Suppressor macrophage (primary cell): ENCODE results near the gene AURKB.
"Not testable (repeated sequence)": the region's sequence is repeated elsewhere in the genome, so short reads cannot be mapped to it uniquely, and the experiment has no call there.

ENCODE experiments used
- DNase-seq, 4 experiments: peaks; one replicate each; pipeline ENCODE4 v3.0.0-alpha.2; 2020 to 2022
- total RNA-seq, 17 experiments: gene quantifications; one replicate each; lab custom pipeline; 2026; ENCODE audit warnings: mixed read lengths in 6 of 17, inconsistent platforms in 3 of 17; lab: John Stamatoyannopoulos, UW

Gene AURKB
- total RNA-seq = 2.8 to 23.2 (median 10.7) reads per million in 17 experiments

DNA sequence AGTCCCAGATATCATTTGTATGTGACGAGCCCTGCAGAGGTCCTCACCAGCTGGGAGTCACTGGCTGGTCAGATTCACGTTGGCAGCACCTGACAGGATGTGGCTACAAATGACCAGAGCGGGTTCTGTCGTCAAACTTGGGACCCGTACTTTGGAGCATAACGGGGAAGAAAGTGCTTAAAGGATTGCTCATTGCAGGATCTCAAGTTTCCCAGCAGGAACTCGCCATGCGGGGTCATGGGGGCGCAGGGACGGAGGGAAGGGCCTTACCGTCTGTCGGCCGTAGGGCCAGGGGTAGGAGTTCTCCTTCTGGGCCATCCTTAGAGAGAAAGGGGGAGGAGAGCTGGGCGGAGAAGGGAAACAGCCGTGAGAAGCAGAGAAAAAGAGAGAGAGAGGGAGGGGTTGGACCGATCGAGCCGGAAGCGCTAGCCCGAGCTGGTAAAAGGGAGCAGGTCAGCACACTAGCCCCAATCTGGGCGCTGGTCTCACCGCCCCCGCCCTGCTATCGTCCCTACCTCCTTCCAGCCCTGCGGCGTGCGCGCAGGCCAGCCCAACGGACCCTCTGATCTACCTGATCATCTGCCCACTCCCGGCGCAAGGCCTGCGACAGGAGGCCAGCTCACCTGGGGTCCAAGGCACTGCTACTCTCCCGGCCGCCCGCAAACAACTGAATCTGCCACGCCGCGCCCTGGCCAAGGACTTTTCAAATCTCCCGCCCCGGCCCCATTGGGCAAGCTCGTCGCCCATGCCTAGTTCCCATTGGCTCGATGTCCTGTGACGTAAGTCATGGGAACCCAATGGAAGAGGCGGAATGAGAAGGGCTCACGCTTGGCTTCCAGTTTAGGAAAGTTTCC is at the start of gene AURKB:
Gene AURKB, minus strand, starts transcription at position 669 of the 854 bp plus-strand sequence. Its CDS starts 351 bp downstream, at position 318.
- peak; percentile 96 to 98 (median 97) for DNase-seq

DNA sequence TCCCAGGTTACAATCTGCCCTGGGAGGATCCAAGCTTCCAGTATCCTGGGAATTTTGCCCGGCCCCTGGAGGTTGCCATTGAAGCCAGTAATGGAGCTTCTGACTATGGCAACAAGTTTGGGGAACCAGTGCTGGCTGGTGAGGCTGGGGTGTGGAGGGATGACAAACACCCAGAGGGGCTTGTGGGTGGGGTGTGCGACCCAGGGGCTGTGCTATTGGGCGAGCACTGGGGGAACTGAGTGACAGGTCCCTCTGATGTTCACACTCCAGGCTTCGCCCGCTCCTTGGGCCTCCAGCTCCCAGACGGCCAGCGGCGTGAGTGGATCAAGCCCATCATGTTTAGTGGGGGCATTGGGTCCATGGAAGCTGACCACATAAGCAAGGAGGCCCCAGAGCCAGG is 47.4 kb upstream of the AURKB start:
- no peak for DNase-seq

- DNase-seq = no peak
These were observed 46.3 kb upstream of the AURKB start for GRCh38 chr17:8256691-8257090.

DNA sequence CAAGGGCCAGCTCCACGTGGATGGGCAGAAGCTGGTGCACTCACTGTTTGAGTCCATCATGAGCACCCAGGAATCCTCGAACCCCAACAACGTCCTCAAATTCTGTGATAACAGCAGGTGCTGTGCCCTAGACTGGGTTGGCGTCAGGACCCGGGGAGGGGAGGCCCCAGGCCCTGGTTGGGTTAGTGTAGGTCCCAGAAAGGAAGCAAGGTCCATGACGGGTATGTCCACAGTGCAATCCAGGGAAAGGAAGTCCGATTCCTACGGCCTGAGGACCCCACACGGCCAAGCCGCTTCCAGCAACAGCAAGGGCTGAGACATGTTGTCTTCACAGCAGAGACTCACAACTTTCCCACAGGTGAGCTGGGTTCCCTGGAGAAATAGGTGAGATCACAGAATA is 45.9 kb upstream of the AURKB start:
- DNase-seq = no peak

GRCh38 chr17:8255499-8255898 is 45.1 kb upstream of the AURKB start:
- no peak for DNase-seq

DNA sequence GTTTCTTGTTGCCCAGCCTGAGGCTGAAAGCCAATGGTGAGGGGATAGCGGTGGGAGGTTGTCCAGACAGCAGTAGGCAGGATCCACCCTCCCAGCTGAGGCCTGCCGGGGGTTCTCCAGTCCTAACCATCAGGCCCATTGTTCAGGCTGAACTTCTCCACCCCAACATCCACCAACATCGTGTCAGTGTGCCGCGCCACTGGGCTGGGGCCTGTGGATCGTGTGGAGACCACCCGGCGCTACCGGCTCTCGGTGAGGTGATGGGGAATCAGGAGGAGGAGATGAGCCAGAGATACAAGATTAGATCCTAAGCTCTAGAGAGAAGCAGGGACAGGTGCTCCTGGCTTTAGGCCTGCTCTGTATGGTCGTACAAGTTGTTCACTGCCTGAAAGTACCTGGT is 44.5 kb upstream of the AURKB start:
- DNase-seq = no peak

DNA sequence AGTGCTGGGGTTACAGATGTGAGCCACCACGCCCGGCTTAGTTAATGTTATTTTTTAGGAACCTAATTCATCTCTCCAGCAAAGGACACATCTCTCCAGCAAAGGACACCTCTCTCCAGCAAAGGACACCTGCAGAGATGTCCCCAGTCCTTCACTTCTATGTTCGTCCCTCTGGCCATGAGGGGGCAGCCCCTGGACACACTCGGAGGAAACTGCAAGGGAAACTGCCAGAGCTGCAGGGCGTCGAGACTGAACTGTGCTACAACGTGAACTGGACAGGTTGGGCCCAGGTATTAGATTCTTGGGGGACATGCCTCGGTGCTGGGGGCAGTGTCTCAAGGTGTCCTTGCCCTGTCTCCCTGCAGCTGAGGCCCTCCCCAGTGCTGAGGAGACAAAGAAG is 43.4 kb upstream of the AURKB start:
- DNase-seq = peak in 2 of 4 experiments; percentile 36 to 47

GRCh38 chr17:8251411-8251810 is 41.0 kb upstream of the AURKB start:
- DNase-seq = not testable (repeated sequence)

GRCh38 chr17:8249621-8250500 is 39.5 kb upstream of the AURKB start:
- DNase-seq = no peak

GRCh38 chr17:8248751-8249607 is 38.6 kb upstream of the AURKB start, which contains the start of gene PFAS:
TSS of gene PFAS (plus strand) at chr17:8249289. CDS start at chr17:8253938, 4,649 bp downstream.
- DNase-seq = peak; percentile 95 to 99 (median 98)

- DNase-seq = no peak
These were observed 34.4 kb upstream of the AURKB start for GRCh38 chr17:8244768-8245167.

- DNase-seq = no peak
These were observed 33.5 kb upstream of the AURKB start for GRCh38 chr17:8243827-8244226.

DNA sequence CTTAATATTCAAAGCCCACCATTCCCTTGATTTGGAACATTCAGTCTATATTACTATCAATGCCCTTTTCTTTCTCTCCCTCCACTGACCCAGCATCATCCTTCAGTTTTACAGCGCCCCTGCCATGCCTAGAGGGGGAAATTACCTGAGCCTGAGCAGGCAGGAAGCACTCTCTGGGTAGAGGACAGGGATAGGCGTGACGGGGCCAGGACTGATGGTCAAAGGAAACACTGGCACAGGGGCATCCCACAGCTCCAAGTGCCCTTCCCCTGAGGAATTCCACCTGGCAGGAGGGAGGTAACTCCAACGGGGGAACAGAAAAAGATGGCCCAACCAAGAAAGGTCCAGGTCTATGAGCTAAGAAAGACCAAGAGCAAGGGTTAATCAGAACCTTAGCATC is 27.5 kb upstream of the AURKB start:
- no peak for DNase-seq

DNA sequence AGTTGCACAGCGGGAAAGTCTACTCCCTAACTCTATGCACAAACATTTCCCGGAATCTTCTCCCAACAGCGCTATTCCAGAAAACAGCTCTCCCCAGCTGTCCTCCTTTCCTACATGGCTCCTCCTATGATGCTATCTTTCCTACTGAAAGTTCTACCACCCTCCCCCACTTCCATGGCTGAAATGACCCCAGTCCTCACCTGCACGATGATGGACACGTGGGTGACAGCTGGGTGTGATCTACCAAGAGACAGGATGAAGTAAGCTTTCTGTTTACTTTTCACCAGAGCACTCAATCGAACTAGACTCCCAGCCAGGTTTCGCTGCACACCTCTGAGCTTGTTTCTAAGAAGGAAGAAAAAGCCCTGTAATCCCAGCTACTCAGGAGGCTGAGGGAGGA is 26.8 kb upstream of the AURKB start:
- no peak for DNase-seq

DNA sequence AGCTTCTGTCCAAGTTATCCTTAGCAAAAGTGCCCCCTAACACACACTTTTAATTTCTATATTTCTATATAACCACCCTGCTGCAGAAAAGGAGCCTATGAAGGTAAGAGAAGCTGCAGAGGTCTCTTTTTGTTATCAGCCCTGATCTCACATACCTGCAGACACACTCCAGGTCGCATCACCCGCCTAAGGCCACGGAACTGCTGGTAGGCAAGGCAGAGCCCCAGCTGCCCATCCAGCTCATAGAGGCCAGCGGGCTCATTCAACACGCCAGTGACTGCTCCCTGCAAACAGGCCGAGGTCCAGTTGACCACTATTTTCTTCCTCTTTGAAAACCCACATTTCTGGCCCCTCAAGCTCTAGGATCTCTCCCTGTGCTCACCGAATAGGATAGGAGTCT is 25.3 kb upstream of the AURKB start:
- no peak for DNase-seq

DNA sequence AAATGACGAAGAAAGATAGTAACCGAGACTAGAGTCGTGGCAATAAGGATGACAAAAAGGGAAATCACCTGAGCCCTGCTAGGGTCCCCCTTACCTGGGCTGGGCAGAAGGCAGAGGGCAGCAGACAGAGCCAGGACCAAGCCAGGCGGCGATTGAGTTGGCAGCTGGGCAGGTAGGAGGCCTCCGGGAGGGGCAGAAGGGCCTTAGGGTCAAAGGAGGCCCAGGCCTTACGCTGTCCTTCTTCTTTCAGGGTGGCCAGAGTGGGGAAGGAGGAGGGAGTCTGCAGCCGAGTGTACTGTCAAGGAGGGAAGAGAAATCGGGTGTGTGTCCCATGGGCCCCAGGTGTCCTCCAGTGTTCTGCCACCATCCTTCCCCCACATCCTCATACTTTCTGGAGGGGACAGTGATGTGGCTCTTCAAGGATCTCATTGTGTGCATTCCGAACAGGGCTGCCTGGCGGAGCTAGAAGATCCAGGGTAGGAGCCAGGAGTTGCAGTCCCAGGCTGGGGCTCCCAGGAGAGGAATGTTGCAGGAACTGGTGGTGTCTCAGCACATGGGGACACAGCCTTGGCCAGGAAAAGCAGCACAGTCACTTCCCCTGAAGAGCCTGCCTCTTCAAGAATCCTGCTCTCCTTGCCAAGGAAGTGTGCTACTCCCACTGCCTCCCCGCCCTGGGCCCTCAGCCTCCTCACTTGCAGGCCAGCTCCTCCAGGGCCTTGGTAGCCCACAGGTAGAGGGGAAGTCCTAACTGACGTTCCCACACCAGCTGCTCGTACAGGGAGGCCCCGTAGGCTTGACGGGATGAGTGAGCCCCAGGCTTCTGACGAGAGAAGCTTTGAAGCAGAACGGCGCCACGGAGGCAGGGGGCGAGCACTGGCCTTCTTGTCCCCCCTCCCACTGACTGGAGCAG is 24.2 kb upstream of the AURKB start:
- no peak for DNase-seq

DNA sequence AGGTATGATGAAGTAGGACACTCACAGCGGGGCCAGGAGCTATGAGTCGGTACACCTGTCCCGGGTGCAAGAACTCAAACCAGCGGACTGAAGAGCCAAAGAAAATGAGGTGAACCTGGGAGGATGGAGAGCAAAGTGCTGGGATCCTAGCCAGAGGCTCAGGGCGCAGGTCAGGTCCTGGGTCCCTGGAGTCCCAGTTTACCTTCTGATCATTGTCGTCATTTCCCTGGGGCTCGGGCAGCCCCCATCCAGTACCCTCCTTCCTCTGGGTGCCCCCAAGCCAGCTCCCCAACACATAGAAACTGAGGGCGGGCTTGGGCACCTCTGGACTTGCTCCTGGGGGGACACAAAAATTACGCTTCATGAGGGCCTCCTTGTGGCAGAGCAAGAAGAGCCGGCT is 21.3 kb upstream of the AURKB start:
- DNase-seq = no peak

GRCh38 chr17:8227238-8227581 is 16.8 kb upstream of the AURKB start:
- DNase-seq = no peak

GRCh38 chr17:8226536-8227237 is 16.3 kb upstream of the AURKB start:
- DNase-seq = peak; percentile 89 to 94 (median 90)

DNA sequence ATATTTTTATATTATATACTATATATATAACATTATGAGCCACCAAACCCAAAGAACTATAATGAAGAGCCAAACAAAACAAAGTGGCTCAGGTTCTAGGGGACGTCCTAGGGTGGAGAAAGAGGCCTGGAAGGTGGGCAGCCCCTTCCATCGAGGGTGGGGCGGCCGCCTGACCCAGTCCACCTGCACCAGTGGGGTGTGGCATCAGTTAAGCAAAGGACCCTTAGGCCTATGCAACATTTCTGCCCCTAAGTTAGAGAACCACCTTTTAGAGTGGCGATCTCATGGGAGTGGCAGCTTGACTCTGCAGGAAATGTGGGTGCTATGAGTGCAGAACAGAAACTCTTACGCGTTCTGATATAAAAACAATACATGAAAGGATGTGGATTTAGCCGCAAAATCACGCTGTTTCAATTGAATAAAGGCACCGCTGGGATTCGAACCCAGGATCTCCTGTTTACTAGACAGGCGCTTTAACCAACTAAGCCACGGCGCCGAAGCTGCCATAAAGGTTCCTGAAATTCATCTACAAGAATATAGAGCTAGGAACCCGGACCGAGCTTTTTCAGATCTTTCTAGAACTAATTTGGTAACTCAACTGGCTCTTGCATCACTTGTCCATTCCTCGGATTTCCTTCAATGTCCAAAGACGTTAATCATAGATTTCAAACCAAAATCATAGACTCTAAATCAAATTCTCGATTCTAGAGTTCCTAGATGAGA is 15.6 kb upstream of the AURKB start:
- peak; percentile 65 to 77 (median 68) for DNase-seq
